ENCODE data around the gene ST3GAL2. TPM values are rescaled to one million over a fixed set of nuclear protein-coding genes. Genes with fewer than 3 reads are reported as not detected.
"Not testable (repeated sequence)": the region's sequence is repeated elsewhere in the genome, so short reads cannot be mapped to it uniquely, and the experiment has no call there.

The ST3GAL2 gene
- total RNA-seq, 1 experiment from 2014 or later: 7.7 TPM

DNA sequence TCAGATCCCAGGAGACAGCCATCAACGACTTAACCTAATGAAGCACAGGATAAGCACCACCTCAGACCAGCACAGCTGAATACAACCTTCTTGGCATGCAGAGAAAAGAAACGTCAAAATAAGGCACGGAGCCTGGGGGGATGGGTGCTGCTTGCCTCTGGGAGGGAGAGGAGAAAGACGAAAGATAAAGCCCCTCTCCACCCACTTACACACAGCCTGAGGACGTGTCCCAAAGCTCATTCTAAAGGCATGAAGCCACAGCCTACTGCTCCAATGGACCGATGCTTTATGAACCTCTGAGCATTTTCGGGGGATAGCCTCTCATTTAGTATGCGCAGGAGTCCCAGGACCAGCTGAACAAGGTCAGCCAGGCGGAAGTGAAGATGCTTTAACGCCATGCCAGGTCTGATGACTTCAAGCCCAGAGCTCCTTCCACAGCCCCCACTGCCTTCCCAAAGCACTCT lies 31.1 kb downstream of the ST3GAL2 start:
- intact Hi-C loops (cut with micrococcal nuclease): no loop called here
- POLR2A ChIA-PET: no interaction called here
- TF ChIP-seq, protein P1, sequence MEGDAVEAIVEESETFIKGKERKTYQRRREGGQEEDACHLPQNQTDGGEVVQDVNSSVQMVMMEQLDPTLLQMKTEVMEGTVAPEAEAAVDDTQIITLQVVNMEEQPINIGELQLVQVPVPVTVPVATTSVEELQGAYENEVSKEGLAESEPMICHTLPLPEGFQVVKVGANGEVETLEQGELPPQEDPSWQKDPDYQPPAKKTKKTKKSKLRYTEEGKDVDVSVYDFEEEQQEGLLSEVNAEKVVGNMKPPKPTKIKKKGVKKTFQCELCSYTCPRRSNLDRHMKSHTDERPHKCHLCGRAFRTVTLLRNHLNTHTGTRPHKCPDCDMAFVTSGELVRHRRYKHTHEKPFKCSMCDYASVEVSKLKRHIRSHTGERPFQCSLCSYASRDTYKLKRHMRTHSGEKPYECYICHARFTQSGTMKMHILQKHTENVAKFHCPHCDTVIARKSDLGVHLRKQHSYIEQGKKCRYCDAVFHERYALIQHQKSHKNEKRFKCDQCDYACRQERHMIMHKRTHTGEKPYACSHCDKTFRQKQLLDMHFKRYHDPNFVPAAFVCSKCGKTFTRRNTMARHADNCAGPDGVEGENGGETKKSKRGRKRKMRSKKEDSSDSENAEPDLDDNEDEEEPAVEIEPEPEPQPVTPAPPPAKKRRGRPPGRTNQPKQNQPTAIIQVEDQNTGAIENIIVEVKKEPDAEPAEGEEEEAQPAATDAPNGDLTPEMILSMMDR (IDR thresholded peaks at IDR 0.05; ENCODE audit: unreplicated experiment): no peak
- H3K27ac Mint-ChIP-seq (ENCODE audit: low read depth, unreplicated experiment): no peak overlapping the region
- CTCF ChIA-PET: interaction anchor here (1.1 kb wide), 1 partner anchor 27 kb away, joined by 4 read pairs; no protein-coding TSS in a partner anchor
- H3K9me3 Mint-ChIP-seq (ENCODE audit: unreplicated experiment): no peaks in the 10 kb centered on the region
- H3K27me3 Mint-ChIP-seq (ENCODE audit: insufficient read depth, unreplicated experiment): no peaks in the 10 kb centered on the region
- peaks cover 13% of the 10 kb centered on the region for H3K4me1 Mint-ChIP-seq (ENCODE audit: insufficient read depth, unreplicated experiment)
- DNase-seq (ENCODE audit: unreplicated experiment): no peak
- H3K4me3 Mint-ChIP-seq (ENCODE audit: unreplicated experiment): no peak overlapping the region
- BruUV-seq (replicated peaks): no TSS peak
- H3K36me3 Mint-ChIP-seq (ENCODE audit: insufficient read depth, unreplicated experiment): peaks cover 11% of the 10 kb centered on the region

DNA sequence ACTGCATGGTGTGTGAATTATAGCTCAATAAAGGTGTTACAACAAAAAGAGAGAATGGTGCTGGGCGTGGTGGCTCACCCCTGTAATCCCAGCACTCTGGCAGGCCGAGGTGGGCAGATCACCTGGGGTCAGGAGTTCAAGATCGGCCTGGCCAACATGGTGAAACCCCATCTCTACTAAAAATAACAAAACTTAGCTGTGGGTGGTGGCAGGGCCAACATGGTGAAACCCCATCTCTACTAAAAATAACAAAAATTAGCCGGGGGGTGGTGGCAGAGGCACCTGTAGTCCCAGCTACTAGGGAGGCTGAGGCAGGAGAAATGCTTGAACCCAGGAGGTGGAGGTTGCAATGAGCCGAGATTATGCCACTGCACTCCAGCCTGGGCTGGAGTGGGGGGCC lies 32.8 kb downstream of the ST3GAL2 start:
- POLR2A ChIA-PET: interaction anchor here (1.1 kb wide), 1 partner anchor 25 kb away, joined by 5 read pairs; no protein-coding TSS in a partner anchor
- H3K27me3 Mint-ChIP-seq (ENCODE audit: insufficient read depth, unreplicated experiment); CTCF ChIA-PET; intact Hi-C loops (cut with micrococcal nuclease); H3K4me3 Mint-ChIP-seq (ENCODE audit: unreplicated experiment); H3K36me3 Mint-ChIP-seq (ENCODE audit: insufficient read depth, unreplicated experiment); DNase-seq (ENCODE audit: unreplicated experiment); H3K9me3 Mint-ChIP-seq (ENCODE audit: unreplicated experiment); BruUV-seq (replicated peaks): not testable (repeated sequence)
- peaks cover 21% of the 10 kb centered on the region for H3K4me1 Mint-ChIP-seq (ENCODE audit: insufficient read depth, unreplicated experiment)
- peak overlapping the region; percentile 39 for H3K27ac Mint-ChIP-seq (ENCODE audit: low read depth, unreplicated experiment)

DNA sequence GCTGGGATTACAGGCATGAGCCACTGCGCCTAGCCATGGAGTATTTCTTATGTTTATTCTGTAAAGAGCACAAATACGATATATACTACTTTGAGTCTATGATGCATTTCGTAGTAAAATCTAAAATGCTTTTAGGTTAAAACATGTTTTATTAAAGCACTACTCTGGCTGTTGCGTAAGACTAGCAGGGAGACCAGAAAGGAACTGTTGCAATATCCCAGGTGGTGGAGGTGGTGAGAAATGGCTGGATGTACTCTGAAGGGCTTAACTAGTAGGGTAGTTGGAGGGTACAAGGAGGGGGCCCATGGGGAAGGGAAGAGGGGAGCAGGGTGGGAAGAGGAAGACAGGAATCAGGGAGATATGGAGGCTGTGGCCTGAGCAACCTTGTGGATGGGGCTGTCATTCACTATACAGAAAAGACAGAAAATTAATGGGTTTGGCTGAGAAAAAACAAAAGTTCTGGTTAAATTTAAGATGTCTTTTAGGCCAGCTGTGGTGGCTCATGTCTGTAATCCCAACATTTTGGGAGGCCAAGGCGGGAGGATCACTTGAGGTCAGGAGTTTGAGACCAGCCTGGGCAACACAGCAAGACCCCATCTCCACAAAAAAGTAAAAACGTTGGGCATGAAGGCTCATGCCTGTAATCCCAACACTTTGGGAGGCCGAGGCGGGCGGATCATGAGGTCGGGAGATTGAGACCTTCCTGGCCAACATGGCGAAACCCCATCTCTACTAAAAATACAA lies 35.8 kb downstream of the ST3GAL2 start:
- TF ChIP-seq, protein P1 (IDR thresholded peaks at IDR 0.05; ENCODE audit: unreplicated experiment): no peak
- CTCF ChIA-PET: interaction anchor here (1.1 to 1.3 kb wide), 2 partner anchors 14 to 250 kb away, joined by 3 to 4 read pairs; no protein-coding TSS in a partner anchor
- POLR2A ChIA-PET: interaction anchor here (1.3 kb wide), 1 partner anchor 22 kb away, joined by 5 read pairs; no protein-coding TSS in a partner anchor
- BruUV-seq (replicated peaks): no TSS peak
- Mint-ChIP-seq H3K9me3 (ENCODE audit: unreplicated experiment) (no peaks in the 10 kb centered on the region), H3K27ac (ENCODE audit: low read depth, unreplicated experiment) (peak overlapping the region; percentile 57), H3K36me3 (ENCODE audit: insufficient read depth, unreplicated experiment) (peaks cover 6% of the 10 kb centered on the region), H3K4me3 (ENCODE audit: unreplicated experiment) (no peak overlapping the region), H3K27me3 (ENCODE audit: insufficient read depth, unreplicated experiment) (no peaks in the 10 kb centered on the region), H3K4me1 (ENCODE audit: insufficient read depth, unreplicated experiment) (peaks cover 21% of the 10 kb centered on the region)
- intact Hi-C loops (cut with micrococcal nuclease): no loop called here
- peak; percentile 76 for DNase-seq (ENCODE audit: unreplicated experiment)

DNA sequence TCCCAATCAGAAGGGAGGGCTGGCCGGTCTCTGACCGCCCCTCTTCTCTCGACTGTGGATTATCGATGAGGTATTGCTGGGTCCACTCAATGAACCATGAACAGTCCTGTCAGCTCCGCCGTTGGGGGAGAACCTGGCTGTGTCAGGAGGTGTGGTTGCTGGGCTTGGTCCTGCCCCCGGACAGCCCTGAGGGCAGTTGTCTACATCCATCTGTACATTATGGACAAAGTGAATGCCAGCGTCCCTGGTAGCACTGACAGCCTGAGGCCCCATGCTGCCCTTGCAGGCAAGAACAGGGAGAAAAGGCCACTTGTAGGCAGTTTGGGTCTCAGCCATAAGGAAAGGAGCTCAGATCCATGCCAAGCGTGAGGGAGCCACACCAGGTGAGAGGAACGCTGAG lies 38.9 kb downstream of the ST3GAL2 start:
- intact Hi-C loops (cut with micrococcal nuclease): no loop called here
- H3K27ac Mint-ChIP-seq (ENCODE audit: low read depth, unreplicated experiment): no peak overlapping the region

More for the DNA sequence above, 38.9 kb downstream of the ST3GAL2 start:
- Mint-ChIP-seq H3K27me3 (ENCODE audit: insufficient read depth, unreplicated experiment) (no peaks in the 10 kb centered on the region), H3K4me3 (ENCODE audit: unreplicated experiment) (no peak overlapping the region), H3K4me1 (ENCODE audit: insufficient read depth, unreplicated experiment) (peaks cover 21% of the 10 kb centered on the region), H3K9me3 (ENCODE audit: unreplicated experiment) (no peaks in the 10 kb centered on the region), H3K36me3 (ENCODE audit: insufficient read depth, unreplicated experiment) (peaks cover 6% of the 10 kb centered on the region)
- ChIA-PET POLR2A (interaction anchor here (1.0 kb wide), 1 partner anchor 9 kb away, joined by 3 read pairs; no protein-coding TSS in a partner anchor), CTCF (interaction anchor here (0.6 to 0.7 kb wide), 2 partner anchors 40 to 367 kb away, joined by 3 read pairs; no protein-coding TSS in a partner anchor)
- TF ChIP-seq, protein P1 (IDR thresholded peaks at IDR 0.05; ENCODE audit: unreplicated experiment): no peak
- no TSS peak for BruUV-seq (replicated peaks)
- DNase-seq (ENCODE audit: unreplicated experiment): no peak
